Loucy (cell line): ENCODE data around the gene RBM33.

Experiments
- H2AFZ ChIP-seq: fragments of 200-600 bp; sonication (generic); 2 replicates; pipeline ENCODE4 v1.6.0; 2016; ENCODE audit warnings: antibody characterized with exemption, mild to moderate bottlenecking, low read length, moderate library complexity
- H3F3A ChIP-seq: fragments of 200-600 bp; 2 replicates; pipeline ENCODE4 v1.6.0; 2016; ENCODE audit warnings: antibody characterized with exemption, low read depth, mild to moderate bottlenecking
- H3K27me3 ChIP-seq: fragments of 200-600 bp; sonication (generic); 2 replicates; pipeline ENCODE4 v1.6.1; 2014; ENCODE audit warnings: low read length, mild to moderate bottlenecking; ENCODE audit not compliant: insufficient read depth, poor library complexity, severe bottlenecking
- H3K36me3 ChIP-seq: fragments of 200-600 bp; sonication (generic); 2 replicates; pipeline ENCODE4 v1.6.1; 2016; ENCODE audit warnings: low read length; ENCODE audit not compliant: insufficient read depth
- H3K4me1 ChIP-seq: fragments of 200-600 bp; sonication (generic); 2 replicates; pipeline ENCODE4 v1.5.1; 2014; ENCODE audit warnings: low read length, mild to moderate bottlenecking; ENCODE audit not compliant: insufficient read depth, poor library complexity, severe bottlenecking
- H3K4me2 ChIP-seq: fragments of 200-600 bp; sonication (generic); 2 replicates; pipeline ENCODE4 v1.6.0; 2014; ENCODE audit warnings: antibody characterized with exemption, low read length, low read depth, mild to moderate bottlenecking; ENCODE audit not compliant: poor library complexity, severe bottlenecking
- H3K4me3 ChIP-seq: fragments of 200-600 bp; sonication (generic); 2 replicates; pipeline ENCODE4 v1.5.1; 2014; ENCODE audit warnings: low read length, mild to moderate bottlenecking, mixed read lengths; ENCODE audit not compliant: poor library complexity, severe bottlenecking
- H3K79me2 ChIP-seq: fragments of 200-600 bp; sonication (generic); 2 replicates; pipeline ENCODE4 v1.6.1; 2014; ENCODE audit warnings: low read length; ENCODE audit not compliant: insufficient read depth
- H3K9ac ChIP-seq: fragments of 200-600 bp; sonication (generic); 2 replicates; pipeline ENCODE4 v1.6.0; 2014; ENCODE audit warnings: mild to moderate bottlenecking, low read depth, low read length, moderate library complexity; ENCODE audit not compliant: poor library complexity, severe bottlenecking
- H3K9me2 ChIP-seq: fragments of 200-600 bp; sonication (generic); replicated peaks from 2 replicates; pipeline ENCODE4 v1.6.1; 2016; ENCODE audit warnings: low read depth, low read length, mixed read lengths
- H3K9me3 ChIP-seq: fragments of 200-600 bp; sonication (generic); 2 replicates; pipeline ENCODE4 v1.6.1; 2014; ENCODE audit warnings: mild to moderate bottlenecking, antibody characterized with exemption, low read length, low read depth; ENCODE audit not compliant: insufficient read depth
- H4K20me1 ChIP-seq: fragments of 200-600 bp; sonication (generic); 2 replicates; pipeline ENCODE4 v1.6.0; 2014; ENCODE audit warnings: antibody characterized with exemption, low read length, mild to moderate bottlenecking; ENCODE audit not compliant: insufficient read depth, poor library complexity, severe bottlenecking
- CTCF ChIP-seq: fragments of 200-600 bp; sonication (generic); conservative IDR thresholded peaks from 2 replicates; pipeline ENCODE4 v1.5.1; 2014; ENCODE audit warnings: mild to moderate bottlenecking, antibody characterized with exemption, low read length
- EZH2phosphoT487 ChIP-seq: fragments of 200-600 bp; IDR thresholded peaks from 2 replicates; pipeline ENCODE4 v1.6.1; 2018; ENCODE audit warnings: antibody characterized with exemption, mild to moderate bottlenecking, moderate library complexity, borderline replicate concordance

The RBM33 gene

GRCh38 chr7:155665957-155666287 is 21.5 kb downstream of the RBM33 start:
- H4K20me1 ChIP-seq = peaks cover 93% of the 10 kb centered on the region
- peaks cover 99% of the 10 kb centered on the region for H3K79me2 ChIP-seq
- TF ChIP-seq EZH2phosphoT487 = no peak
- TF ChIP-seq CTCF = no peak
- no peak overlapping the region for H3K4me3 ChIP-seq
- peaks cover 12% of the 10 kb centered on the region for H3K4me1 ChIP-seq
- no peak overlapping the region for H2AFZ ChIP-seq
- peaks cover 33% of the 10 kb centered on the region; the same call in 1 of the 2 replicates for H3K36me3 ChIP-seq
- H3K9ac ChIP-seq = no peak overlapping the region
- H3K4me2 ChIP-seq = no peak overlapping the region
- H3F3A ChIP-seq = no peaks in the 10 kb centered on the region
- H3K9me3 ChIP-seq = no peaks in the 10 kb centered on the region
- H3K27me3 ChIP-seq = no peaks in the 10 kb centered on the region
- no peaks in the 10 kb centered on the region for H3K9me2 ChIP-seq

DNA sequence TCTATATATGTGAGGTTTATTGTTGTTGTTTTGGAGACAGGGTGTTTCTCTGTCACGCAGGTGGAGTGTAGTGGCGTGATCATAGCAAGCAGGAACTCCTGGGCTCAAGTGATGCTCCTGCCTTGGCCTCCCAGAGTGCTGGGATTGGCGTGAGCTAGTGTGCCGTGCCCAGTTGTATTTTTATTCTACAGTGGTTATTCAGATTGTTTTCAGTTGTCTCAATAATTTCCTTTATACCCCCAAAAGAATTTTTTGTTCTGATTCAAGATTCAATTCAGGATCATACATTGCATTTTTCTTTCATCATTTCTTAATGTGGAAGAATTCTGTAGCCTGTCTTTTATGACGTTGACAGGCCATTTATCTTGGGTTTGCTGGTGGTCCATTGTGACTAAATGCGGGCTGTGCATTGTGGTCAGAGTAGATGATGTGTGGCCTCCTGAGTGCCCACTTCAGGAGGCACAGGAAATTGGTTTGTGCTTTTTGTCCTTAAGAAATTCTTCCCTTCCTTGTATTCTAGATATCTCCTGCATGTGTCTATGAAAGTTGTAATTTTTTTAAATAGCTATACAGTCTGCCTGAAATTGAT is 22.9 kb downstream of the RBM33 start:
- Histone ChIP-seq H3K4me3 (no peak overlapping the region), H3K9ac (no peak overlapping the region), H2AFZ (no peak overlapping the region), H3K9me2 (no peaks in the 10 kb centered on the region), H4K20me1 (peaks cover 99% of the 10 kb centered on the region), H3K4me1 (peaks cover 12% of the 10 kb centered on the region), H3K79me2 (peaks cover 99% of the 10 kb centered on the region), H3K27me3 (no peaks in the 10 kb centered on the region), H3K36me3 (peaks cover 33% of the 10 kb centered on the region; the same call in 1 of the 2 replicates), H3K9me3 (no peaks in the 10 kb centered on the region), H3F3A (no peaks in the 10 kb centered on the region), H3K4me2 (peak overlapping the region; percentile 33)
- TF ChIP-seq EZH2phosphoT487 = no peak
- no peak for TF ChIP-seq CTCF

DNA sequence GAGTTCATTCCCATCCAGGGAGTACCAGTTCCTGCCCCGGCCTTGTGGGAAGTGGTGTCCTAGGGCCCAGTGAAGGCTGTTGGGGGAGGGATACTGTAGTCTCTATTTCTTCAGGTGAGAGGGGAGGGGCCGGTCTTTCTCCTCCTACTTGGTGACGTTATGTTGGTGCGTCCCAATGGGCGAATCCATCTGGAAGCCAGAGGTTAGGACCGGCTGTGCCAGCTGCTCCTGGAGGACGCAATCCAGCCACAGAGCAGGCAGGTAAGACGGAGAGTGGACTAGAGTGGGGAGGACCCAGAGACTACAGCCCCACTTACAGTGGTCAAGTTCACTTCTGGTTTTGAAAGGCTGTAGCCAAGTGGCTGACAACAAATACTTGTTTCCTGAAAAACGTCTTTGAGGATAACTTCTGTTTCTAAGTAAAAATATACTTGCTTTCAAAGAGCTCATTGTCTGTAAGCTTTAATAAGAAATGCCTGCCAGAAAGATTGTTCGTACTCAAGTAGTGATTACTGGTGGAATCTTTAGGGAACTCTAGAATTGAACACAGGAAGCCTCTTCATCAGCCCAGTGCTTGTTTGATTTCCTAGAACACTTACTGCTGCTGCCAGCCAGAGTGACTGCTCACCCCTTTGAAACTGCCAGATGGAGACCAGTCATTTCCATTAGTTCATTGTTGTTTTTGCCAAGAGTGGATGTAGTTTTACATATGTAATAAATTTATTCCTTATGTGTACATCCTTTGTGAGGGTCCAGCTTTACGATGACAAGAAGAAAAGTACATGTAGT is 25.4 kb downstream of the RBM33 start:
- Histone ChIP-seq H3K9me3 (no peaks in the 10 kb centered on the region), H3K36me3 (peaks cover 45% of the 10 kb centered on the region; the same call in 1 of the 2 replicates), H3K4me3 (no peak overlapping the region), H3K9ac (no peak overlapping the region), H3K4me2 (no peak overlapping the region), H3K27me3 (no peaks in the 10 kb centered on the region), H2AFZ (no peak overlapping the region), H3F3A (no peaks in the 10 kb centered on the region), H3K9me2 (no peaks in the 10 kb centered on the region), H3K79me2 (peaks cover 92% of the 10 kb centered on the region), H4K20me1 (peaks cover 92% of the 10 kb centered on the region), H3K4me1 (peaks cover 12% of the 10 kb centered on the region)
- TF ChIP-seq CTCF = no peak
